RPMI7951 (cell line): Measurements from ENCODE around the gene KRT74. TPM values are rescaled to one million over a fixed set of nuclear protein-coding genes. Genes with fewer than 3 reads are reported as not detected.
"Not testable (repeated sequence)": the region's sequence is repeated elsewhere in the genome, so short reads cannot be mapped to it uniquely, and the experiment has no call there.

ENCODE experiments used
- DNase-seq: peaks from one replicate; pipeline ENCODE4 v3.0.0-alpha.2; 2012; ENCODE audit warnings: low read depth
- total RNA-seq: library from RNA; depleted of rRNA; stranded (reverse); fragments of >200 nt; shearing (Covaris generic); gene quantifications from 2 replicates; pipeline ENCODE4 v1.2.3, GENCODE V29; 2014

The KRT74 gene
- total RNA-seq, 1 experiment from 2014 or later, result not detected

GRCh38 chr12:52602552-52602951 is 28.9 kb upstream of the KRT74 start:
- no peak for DNase-seq

GRCh38 chr12:52601671-52602070 is 28.0 kb upstream of the KRT74 start:
- no peak for DNase-seq

GRCh38 chr12:52600941-52601481 is 27.4 kb upstream of the KRT74 start, which contains the start of gene KRT72:
TSS of gene KRT72 (minus strand) at chr12:52601463. CDS start at chr12:52601452, 11 bp downstream.
- DNase-seq, result no peak

- DNase-seq, result no peak
Observed at GRCh38 chr12:52600475-52600874, 26.8 kb upstream of the KRT74 start.

- no peak for DNase-seq
Observed at GRCh38 chr12:52600071-52600470, 26.4 kb upstream of the KRT74 start.

- DNase-seq, result no peak
Observed at GRCh38 chr12:52598966-52599365, 25.3 kb upstream of the KRT74 start.

GRCh38 chr12:52594237-52594636 is 20.6 kb upstream of the KRT74 start:
- not testable (repeated sequence) for DNase-seq

GRCh38 chr12:52591521-52591920 is 17.9 kb upstream of the KRT74 start:
- DNase-seq, result no peak

- DNase-seq, result no peak
Observed at GRCh38 chr12:52590021-52590420, 16.4 kb upstream of the KRT74 start.

- no peak for DNase-seq
Observed at GRCh38 chr12:52587563-52587962, 13.9 kb upstream of the KRT74 start.

GRCh38 chr12:52585946-52586345 is 12.3 kb upstream of the KRT74 start:
- DNase-seq, result no peak

- DNase-seq, result no peak
Observed at GRCh38 chr12:52585066-52585465, 11.4 kb upstream of the KRT74 start.

- no peak for DNase-seq
Observed at GRCh38 chr12:52584156-52584682, 10.6 kb upstream of the KRT74 start.

- DNase-seq, result peak; percentile 43
Observed at GRCh38 chr12:52582971-52583456, 9.4 kb upstream of the KRT74 start.

- DNase-seq, result no peak
Observed at GRCh38 chr12:52582486-52582885, 8.8 kb upstream of the KRT74 start.

GRCh38 chr12:52581481-52581880 is 7.8 kb upstream of the KRT74 start:
- DNase-seq, result peak; percentile 3

GRCh38 chr12:52581066-52581465 is 7.4 kb upstream of the KRT74 start:
- no peak for DNase-seq

- DNase-seq, result no peak
Observed at GRCh38 chr12:52580496-52580895, 6.9 kb upstream of the KRT74 start.

- no peak for DNase-seq
Observed at GRCh38 chr12:52579468-52580465, 6.1 kb upstream of the KRT74 start.

GRCh38 chr12:52578469-52578868 is 4.8 kb upstream of the KRT74 start:
- DNase-seq, result no peak

- DNase-seq, result no peak
Observed at GRCh38 chr12:52577316-52577715, 3.7 kb upstream of the KRT74 start.

- DNase-seq, result no peak
Observed at GRCh38 chr12:52575948-52576347, 2.3 kb upstream of the KRT74 start.

- DNase-seq, result no peak
Observed at GRCh38 chr12:52575256-52575655, 1.6 kb upstream of the KRT74 start.
